GM10248 (cell line): ENCODE results near the gene ANKK1.
A peak's percentile ranks its signal among the peaks of the same experiment; 100 is the strongest.

ENCODE experiments used
- CTCF ChIA-PET: fragments of 300-600 bp; sonication (Branson Sonifier 250); formaldehyde crosslinking; extraction: SDS; loops from one replicate; lab custom pipeline; 2021; ENCODE audit warnings: antibody characterized with exemption; lab: Yijun Ruan, JAX
- POLR2A ChIA-PET: fragments of 350-650 bp; sonication (Branson Sonifier 250); formaldehyde crosslinking; extraction: SDS; loops from one replicate; lab custom pipeline; 2020; ENCODE audit warnings: antibody characterized with exemption; lab: Yijun Ruan, JAX
- DNase-seq: peaks from one replicate; pipeline ENCODE4 v3.0.0; 2012; ENCODE audit errors: extremely low spot score
- TF ChIP-seq, protein P1 (sequence below): IDR thresholded peaks from 2 replicates; pipeline ENCODE4 v1.5.1; 2012; ENCODE audit warnings: mild to moderate bottlenecking, low read depth; ENCODE audit errors: extremely low read depth, missing control alignments, control extremely low read depth

ANKK1 gene, protein sequence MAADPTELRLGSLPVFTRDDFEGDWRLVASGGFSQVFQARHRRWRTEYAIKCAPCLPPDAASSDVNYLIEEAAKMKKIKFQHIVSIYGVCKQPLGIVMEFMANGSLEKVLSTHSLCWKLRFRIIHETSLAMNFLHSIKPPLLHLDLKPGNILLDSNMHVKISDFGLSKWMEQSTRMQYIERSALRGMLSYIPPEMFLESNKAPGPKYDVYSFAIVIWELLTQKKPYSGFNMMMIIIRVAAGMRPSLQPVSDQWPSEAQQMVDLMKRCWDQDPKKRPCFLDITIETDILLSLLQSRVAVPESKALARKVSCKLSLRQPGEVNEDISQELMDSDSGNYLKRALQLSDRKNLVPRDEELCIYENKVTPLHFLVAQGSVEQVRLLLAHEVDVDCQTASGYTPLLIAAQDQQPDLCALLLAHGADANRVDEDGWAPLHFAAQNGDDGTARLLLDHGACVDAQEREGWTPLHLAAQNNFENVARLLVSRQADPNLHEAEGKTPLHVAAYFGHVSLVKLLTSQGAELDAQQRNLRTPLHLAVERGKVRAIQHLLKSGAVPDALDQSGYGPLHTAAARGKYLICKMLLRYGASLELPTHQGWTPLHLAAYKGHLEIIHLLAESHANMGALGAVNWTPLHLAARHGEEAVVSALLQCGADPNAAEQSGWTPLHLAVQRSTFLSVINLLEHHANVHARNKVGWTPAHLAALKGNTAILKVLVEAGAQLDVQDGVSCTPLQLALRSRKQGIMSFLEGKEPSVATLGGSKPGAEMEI

DNA sequence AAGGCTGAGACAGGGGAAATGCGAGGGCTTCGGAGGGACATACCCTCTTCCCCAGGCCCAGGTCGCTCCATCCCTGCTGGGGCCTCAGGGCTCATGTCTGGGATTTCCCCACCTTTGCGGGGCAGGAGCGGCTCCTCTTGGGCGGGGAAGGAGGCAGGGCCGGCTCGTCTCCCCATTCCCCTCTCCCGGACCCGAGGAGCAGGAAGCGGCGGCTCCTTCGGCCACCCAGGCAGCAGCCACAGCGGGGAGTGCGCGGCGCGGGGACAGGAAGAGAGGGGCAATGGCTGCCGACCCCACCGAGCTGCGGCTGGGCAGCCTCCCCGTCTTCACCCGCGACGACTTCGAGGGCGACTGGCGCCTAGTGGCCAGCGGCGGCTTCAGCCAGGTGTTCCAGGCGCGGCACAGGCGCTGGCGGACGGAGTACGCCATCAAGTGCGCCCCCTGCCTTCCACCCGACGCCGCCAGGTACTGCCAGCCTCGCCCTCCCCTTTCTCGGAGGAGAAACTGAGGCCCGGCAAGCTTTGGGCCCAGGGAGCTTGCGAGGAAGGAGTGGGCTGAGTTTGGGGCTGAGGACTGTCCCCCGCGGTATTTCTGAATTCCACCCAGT, at the start of gene ANKK1:
ANKK1 (plus strand) TSS at position 175 of the 607 bp plus-strand sequence; CDS start at position 281, 106 bp downstream.
- TF ChIP-seq, protein P1, sequence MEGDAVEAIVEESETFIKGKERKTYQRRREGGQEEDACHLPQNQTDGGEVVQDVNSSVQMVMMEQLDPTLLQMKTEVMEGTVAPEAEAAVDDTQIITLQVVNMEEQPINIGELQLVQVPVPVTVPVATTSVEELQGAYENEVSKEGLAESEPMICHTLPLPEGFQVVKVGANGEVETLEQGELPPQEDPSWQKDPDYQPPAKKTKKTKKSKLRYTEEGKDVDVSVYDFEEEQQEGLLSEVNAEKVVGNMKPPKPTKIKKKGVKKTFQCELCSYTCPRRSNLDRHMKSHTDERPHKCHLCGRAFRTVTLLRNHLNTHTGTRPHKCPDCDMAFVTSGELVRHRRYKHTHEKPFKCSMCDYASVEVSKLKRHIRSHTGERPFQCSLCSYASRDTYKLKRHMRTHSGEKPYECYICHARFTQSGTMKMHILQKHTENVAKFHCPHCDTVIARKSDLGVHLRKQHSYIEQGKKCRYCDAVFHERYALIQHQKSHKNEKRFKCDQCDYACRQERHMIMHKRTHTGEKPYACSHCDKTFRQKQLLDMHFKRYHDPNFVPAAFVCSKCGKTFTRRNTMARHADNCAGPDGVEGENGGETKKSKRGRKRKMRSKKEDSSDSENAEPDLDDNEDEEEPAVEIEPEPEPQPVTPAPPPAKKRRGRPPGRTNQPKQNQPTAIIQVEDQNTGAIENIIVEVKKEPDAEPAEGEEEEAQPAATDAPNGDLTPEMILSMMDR = peak; percentile 11
- ChIA-PET CTCF (interaction anchor here (1.3 kb wide), 1 partner anchor 17 kb away, joined by 3 read pairs; no protein-coding TSS in a partner anchor), POLR2A (no interaction called here)
- DNase-seq = no peak

DNA sequence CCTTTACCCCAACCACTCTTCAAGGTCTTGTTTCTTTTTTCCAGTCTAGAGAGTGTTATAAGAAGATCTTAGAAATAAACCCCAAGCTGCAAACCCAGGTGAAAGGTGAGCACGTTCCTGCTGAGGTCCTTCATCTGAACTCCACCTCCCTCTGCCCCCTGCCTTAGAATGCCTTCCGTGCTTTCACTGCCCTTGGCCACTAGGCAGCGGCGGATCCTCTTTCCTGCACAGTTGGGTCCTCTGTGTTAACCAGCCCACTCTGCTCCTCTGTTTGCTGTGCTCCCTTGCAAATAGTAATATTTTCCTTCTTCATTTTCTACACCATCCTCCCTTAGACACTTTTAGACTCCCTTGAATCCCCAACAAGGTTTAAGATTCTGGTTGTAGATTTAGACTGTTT, 48.8 kb upstream of the ANKK1 start:
- TF ChIP-seq, protein P1 = no peak
- no peak for DNase-seq
- ChIA-PET CTCF (no interaction called here), POLR2A (no interaction called here)

DNA sequence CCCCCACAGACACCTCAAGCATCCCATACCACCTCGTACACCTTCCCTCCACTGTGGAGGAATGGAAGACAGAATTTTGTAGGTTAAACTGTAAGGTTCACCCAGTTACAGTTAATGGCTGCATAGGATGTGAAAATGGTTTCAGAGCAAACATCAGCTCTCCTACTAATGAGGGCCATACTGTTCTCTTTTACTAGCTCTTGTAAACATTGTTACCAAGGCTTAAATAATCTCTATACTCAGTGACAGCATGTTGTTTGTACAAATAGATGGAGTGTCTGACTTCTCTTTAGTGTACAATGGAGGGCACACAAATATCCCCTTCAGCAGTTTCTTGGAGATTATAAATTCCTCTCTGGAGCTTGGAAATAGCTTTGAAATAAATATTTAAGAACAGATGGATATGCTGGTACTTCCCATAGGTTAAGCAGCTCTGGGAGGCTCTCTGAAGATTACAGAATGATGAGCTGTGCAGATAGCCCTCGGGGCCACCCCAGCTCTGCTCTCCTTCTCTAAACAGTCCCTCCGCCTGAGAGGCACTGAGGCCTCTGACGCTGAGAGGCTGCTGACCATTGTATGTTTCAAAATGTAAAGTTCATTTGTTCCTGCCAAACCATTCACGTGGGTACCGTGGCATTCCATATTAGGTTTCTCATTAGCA, 47.5 kb upstream of the ANKK1 start:
- TF ChIP-seq, protein P1 = no peak
- DNase-seq = no peak
- ChIA-PET CTCF (interaction anchor here (0.8 to 1.1 kb wide), 3 partner anchors 8 to 14 kb away, joined by 3 to 4 read pairs (median 3); no protein-coding TSS in a partner anchor), POLR2A (no interaction called here)

DNA sequence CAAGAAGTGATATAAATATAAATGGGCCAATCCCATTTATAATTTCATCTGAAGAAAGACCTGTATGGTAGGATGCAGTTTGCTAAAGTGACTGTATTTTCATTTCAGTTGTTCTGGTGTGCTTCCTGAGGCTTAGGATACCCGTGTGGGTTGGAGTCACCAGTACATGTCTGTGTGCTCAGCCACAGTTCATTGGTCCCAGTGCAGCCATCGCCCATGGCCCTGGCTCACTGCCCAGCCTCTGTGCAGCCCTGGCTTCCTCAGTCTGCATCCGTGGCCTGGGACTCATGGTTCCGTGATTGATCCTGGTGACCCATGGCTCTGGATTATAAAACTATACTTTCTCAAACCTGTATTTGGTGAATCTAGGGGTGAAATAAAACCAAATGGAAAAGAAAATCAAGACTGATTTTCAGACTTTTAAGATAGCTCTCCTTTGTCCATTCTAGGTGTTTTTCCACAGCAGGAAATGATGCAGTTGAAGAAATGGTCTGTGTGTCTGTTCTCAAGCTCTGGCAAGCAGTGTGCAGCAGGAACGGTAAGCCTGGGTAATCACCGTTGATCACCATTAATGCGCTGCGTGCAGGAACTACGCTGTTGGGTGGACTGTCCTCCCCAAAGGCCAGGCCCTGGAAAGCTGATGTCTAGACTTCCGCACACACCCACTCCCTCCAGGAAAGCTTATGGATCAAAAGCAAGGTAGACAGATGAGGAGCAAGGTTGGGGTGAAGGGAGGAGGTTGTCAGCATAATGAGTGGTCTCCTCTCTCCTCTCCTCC, 46.0 kb upstream of the ANKK1 start:
- CTCF ChIA-PET = interaction anchor here (1.2 to 1.7 kb wide), 2 partner anchors 9 to 13 kb away, joined by 4 read pairs; no protein-coding TSS in a partner anchor
- TF ChIP-seq, protein P1 = no peak
- DNase-seq = no peak

DNA sequence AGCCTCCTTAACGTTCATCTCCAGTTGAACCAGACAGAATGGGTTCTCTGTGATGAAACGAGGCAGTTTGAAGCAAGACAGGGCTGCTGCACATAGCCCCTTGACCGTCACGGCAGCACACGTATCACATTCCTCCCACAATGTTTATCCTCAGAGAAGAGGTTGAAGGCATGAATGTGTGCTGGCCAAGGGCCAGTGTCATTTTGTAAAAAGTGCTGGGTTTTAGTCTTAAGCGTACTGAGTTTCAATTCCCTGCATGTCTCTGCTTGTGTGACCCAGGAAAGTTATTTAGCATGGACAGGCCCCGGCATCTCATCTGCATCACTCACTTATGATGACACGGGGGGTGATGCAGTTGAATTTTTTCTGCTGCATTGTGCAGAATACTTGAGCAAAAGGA, 41.6 kb upstream of the ANKK1 start:
- POLR2A ChIA-PET = no interaction called here

More for the DNA sequence above, 46.0 kb upstream of the ANKK1 start:
- POLR2A ChIA-PET = no interaction called here

More for the DNA sequence above, 41.6 kb upstream of the ANKK1 start:
- DNase-seq = no peak
- CTCF ChIA-PET = interaction anchor here (1.2 to 2.4 kb wide), 2 partner anchors 9 to 11 kb away, joined by 3 to 7 read pairs; no protein-coding TSS in a partner anchor
- TF ChIP-seq, protein P1 = no peak
